ENCODE measurements around the gene MIB2. TPM values are rescaled to one million over a fixed set of nuclear protein-coding genes. Genes with fewer than 3 reads are reported as not detected.
A peak's percentile ranks its signal among the peaks of the same experiment; 100 is the strongest.

MIB2 gene
- total and polyA plus RNA-seq, 7 experiments from 2014 or later, result 23.4 to 129 (median 60.6) TPM

DNA sequence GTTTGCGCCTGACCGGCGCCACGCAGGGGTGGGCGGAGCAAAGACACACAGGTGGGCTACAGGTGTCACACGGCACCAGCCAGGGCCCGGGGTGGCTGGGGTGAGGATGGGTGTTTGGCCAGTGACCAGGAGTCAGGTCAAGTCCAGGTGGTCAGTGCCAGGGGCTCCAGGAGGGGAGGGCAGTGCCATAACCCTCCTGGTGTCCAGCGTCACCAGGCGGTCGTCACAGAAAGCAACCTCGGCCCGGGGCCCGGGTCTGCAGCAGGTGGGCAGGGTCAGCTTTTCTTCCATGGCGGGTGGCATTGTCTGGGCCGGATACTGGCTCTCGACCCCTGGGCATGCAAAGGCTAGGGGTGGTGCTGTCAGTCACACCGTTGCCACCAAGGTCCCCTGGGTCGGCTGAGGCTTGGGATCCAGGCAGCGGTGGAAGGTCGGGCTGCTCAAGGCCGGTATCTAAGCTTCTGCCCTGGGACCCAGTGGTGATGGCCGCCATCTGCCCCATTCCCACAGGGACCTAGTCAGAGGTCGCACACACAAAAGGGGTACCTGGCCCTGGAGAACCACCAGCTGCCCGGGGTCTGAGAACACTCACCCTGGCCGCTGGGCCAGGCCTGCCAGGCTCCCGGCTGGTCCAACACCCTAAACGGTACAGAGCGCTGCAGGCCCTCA is 17.1 kb upstream of the MIB2 start:
- Mint-ChIP-seq H3K4me1 (peaks cover 0 to 13% (median 5%) of the 10 kb centered on the region in 7 donors), H3K36me3 (no peaks in the 10 kb centered on the region), H3K4me3 (peak overlapping the region in 8 of 10 donors; percentile 39 to 90 (median 71)), H3K27ac (peak overlapping the region in 1 of 9 donors; percentile 62), H3K27me3 (peaks cover 0 to 10% (median 0%) of the 10 kb centered on the region in 5 donors), H3K9me3 (no peaks in the 10 kb centered on the region)
- POLR2A ChIA-PET, result interaction anchor here (0.9 to 2.8 kb wide), 2 partner anchors 10 to 16 kb away, joined by 3 to 21 read pairs; partner anchors contain the start of gene MIB2
- Histone ChIP-seq H3K9me3 (ENCODE audit: control insufficient read depth in 2 of 3, low read length in 3 of 3) (no peaks in the 10 kb centered on the region), H3K27me3 (ENCODE audit: control insufficient read depth in 2 of 2, insufficient read depth in 2 of 2, low read length in 2 of 2) (peaks cover 0 to 4% of the 10 kb centered on the region in 2 donors), H3K4me1 (ENCODE audit: control insufficient read depth in 2 of 2, insufficient read depth in 2 of 2, low read length in 2 of 2) (no peaks in the 10 kb centered on the region), H3K4me3 (ENCODE audit: low read length) (no peak overlapping the region), H3K36me3 (ENCODE audit: control insufficient read depth in 2 of 3, insufficient read depth in 3 of 3, low read length in 3 of 3) (no peaks in the 10 kb centered on the region), H3K27ac (ENCODE audit: low read depth, low read length) (no peak overlapping the region)
- CTCF ChIA-PET, result interaction anchor here (1.1 kb wide), 1 partner anchor 16 kb away, joined by 3 read pairs; no protein-coding TSS in a partner anchor
- intact Hi-C loops (cut with micrococcal nuclease), result no loop called here
- ATAC-seq (no peak), DNase-seq (peak in 1 of 9 donors; percentile 8)

DNA sequence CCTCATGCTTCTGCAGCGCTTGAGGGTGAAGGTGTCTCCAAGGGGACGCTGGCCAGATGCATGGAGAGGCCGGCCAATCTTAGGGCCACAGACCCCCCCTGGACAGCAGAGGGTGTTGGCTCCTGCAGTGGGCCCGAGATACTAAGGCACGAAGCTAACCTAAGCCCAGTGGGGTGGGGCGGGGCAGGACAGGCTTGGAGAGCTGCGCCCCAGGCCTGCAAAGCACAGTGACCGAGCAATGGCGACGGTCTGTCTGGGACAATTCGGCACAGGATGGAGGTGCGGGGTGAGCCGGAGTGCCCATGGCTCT is 16.6 kb upstream of the MIB2 start:
- peak overlapping the region in 2 of 9 donors; percentile 56 to 62 for H3K27ac Mint-ChIP-seq
- peak overlapping the region; percentile 60 to 90 (median 76) for H3K4me3 Mint-ChIP-seq
- H3K36me3 ChIP-seq (ENCODE audit: control insufficient read depth in 2 of 3, insufficient read depth in 3 of 3, low read length in 3 of 3), result no peaks in the 10 kb centered on the region
- peaks cover 0 to 4% of the 10 kb centered on the region in 2 donors for H3K27me3 ChIP-seq (ENCODE audit: control insufficient read depth in 2 of 2, insufficient read depth in 2 of 2, low read length in 2 of 2)
- ATAC-seq (no peak), DNase-seq (no peak)
- H3K36me3 Mint-ChIP-seq, result no peaks in the 10 kb centered on the region
- ChIA-PET POLR2A (interaction anchor here (0.9 to 2.8 kb wide), 2 partner anchors 9 to 16 kb away, joined by 3 to 21 read pairs; partner anchors contain the start of gene MIB2), CTCF (interaction anchor here (1.1 kb wide), 1 partner anchor 17 kb away, joined by 3 read pairs; no protein-coding TSS in a partner anchor)
- H3K9me3 Mint-ChIP-seq, result no peaks in the 10 kb centered on the region
- peaks cover 0 to 13% (median 5%) of the 10 kb centered on the region in 7 donors for H3K4me1 Mint-ChIP-seq
- H3K4me1 ChIP-seq (ENCODE audit: control insufficient read depth in 2 of 2, insufficient read depth in 2 of 2, low read length in 2 of 2), result no peaks in the 10 kb centered on the region
- no peak overlapping the region for H3K27ac ChIP-seq (ENCODE audit: low read depth, low read length)
- H3K27me3 Mint-ChIP-seq, result peaks cover 0 to 10% (median 0%) of the 10 kb centered on the region in 5 donors
- intact Hi-C loops (cut with micrococcal nuclease), result loop anchor here (1.0 kb wide), 2 partner anchors 17 to 23 kb away; partner anchors contain the start of gene MIB2 (in 1 of the 2)
- H3K9me3 ChIP-seq (ENCODE audit: control insufficient read depth in 2 of 3, low read length in 3 of 3), result no peaks in the 10 kb centered on the region
- H3K4me3 ChIP-seq (ENCODE audit: low read length), result no peak overlapping the region

DNA sequence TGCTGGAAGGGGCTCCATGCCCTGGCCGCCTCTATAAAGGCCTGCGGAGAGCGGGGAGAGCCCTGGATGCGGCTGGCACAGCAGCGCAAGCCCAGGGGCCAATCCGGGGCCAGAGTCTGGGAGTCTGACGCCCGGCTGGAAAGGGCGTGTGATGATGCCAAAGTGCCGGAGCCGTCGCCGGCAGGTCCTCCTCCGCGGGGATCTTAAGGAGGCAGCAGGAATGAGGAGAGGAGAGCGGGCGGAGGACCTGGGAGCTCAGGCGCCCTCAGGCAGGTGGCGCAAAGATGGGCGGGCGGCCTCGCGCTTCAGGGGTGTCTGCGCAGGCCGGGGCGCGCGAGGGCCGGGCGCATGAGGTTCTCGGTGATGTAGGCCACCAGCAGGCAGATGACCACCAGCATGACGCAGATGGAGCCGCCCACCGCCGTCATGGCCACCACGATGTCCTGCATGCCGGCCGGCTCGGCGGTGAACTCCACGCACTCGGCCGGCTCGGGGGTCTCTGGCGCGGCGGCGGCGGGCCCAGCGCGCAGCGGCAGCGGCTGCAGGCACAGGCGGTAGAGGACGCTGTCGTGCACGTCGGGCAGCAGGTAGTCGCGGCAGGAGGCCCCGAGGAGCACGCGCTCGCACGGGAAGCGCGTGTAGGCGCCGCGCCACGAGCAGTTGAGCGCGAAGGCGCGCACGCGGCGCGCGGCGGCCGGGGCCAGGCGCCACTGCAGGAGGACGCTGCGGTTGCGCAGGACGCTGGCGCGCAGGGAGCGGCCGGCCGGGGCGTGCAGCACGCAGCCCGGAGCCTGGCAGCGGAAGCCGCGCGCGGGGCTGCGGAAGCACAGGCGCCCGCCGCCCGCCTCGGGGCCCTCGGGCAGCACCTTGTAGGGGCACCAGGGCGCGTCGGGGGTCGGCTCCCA is 16.0 kb upstream of the MIB2 start:
- ChIA-PET POLR2A (interaction anchor here (0.9 to 2.8 kb wide), 2 partner anchors 9 to 15 kb away, joined by 3 to 21 read pairs; partner anchors contain the start of gene MIB2), CTCF (interaction anchor here (1.1 kb wide), 1 partner anchor 17 kb away, joined by 3 read pairs; no protein-coding TSS in a partner anchor)
- H3K27ac Mint-ChIP-seq, result peak overlapping the region in 3 of 9 donors; percentile 56 to 80 (median 62)
- intact Hi-C loops (cut with micrococcal nuclease), result loop anchor here (1.0 kb wide), 2 partner anchors 16 to 24 kb away; partner anchors contain the start of gene MIB2 (in 1 of the 2)
- ATAC-seq (peak; percentile 58), DNase-seq (peak in 8 of 9 donors; percentile 20 to 56 (median 50))
- peak overlapping the region; percentile 60 to 90 (median 76) for H3K4me3 Mint-ChIP-seq
- H3K9me3 Mint-ChIP-seq, result no peaks in the 10 kb centered on the region
- H3K36me3 Mint-ChIP-seq, result no peaks in the 10 kb centered on the region
- Histone ChIP-seq H3K9me3 (ENCODE audit: control insufficient read depth in 2 of 3, low read length in 3 of 3) (no peaks in the 10 kb centered on the region), H3K27me3 (ENCODE audit: control insufficient read depth in 2 of 2, insufficient read depth in 2 of 2, low read length in 2 of 2) (peaks cover 0 to 4% of the 10 kb centered on the region in 2 donors), H3K4me3 (ENCODE audit: low read length) (no peak overlapping the region), H3K27ac (ENCODE audit: low read depth, low read length) (no peak overlapping the region), H3K36me3 (ENCODE audit: control insufficient read depth in 2 of 3, insufficient read depth in 3 of 3, low read length in 3 of 3) (no peaks in the 10 kb centered on the region), H3K4me1 (ENCODE audit: control insufficient read depth in 2 of 2, insufficient read depth in 2 of 2, low read length in 2 of 2) (no peaks in the 10 kb centered on the region)
- H3K27me3 Mint-ChIP-seq, result peaks cover 0 to 10% (median 0%) of the 10 kb centered on the region in 5 donors
- H3K4me1 Mint-ChIP-seq, result peaks cover 0 to 13% (median 5%) of the 10 kb centered on the region in 7 donors

DNA sequence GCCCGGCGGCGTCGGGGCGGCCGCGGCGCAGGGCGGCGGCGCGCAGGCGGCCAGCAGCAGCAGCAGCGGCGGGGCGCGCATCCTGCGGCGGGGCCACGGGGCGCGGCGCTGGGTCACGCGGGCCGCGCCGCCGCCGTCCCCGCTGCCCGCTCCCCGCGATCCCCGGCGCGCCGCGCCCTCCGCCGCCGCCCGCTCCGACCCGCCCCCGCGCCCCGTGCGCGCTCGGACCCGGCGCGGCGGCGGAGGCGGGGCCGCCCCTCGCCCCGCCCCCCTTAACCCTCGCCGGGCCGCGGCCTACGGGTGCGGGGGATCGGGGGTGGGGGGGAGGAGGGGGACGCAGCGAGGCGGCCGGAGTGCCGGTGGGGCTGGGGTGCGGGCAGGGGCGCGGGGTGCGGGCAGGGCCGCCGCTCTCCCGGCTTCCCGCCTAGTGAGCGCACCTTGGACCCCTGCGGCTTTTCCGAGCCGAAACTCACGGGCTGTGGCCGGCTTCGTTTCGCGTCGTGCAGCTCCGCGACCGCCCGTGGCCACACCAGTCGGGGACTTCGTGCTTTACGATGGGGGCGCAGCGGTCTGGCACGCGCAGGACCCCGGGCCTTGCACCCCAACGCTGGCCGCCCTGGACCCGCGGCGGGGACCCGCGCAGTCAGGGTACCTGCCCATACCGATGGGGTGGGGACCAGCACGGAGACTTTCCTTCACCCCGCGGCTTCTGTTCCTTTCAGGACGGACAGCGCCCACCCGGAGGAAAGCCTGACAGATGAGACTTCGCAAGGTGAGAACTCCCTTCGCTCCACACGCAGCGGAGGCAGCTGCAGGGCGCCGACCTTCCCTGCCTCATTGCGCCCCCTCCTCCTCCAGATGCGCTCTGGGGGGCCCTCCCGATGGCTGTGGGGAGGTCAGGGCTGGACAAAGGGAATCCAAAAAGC is 15.1 kb upstream of the MIB2 start, which contains the start of gene FNDC10:
Gene FNDC10 (minus strand): TSS at position 201 of the 926 bp plus-strand sequence. CDS start 120 bp downstream, at position 81.
- Histone ChIP-seq H3K36me3 (ENCODE audit: control insufficient read depth in 2 of 3, insufficient read depth in 3 of 3, low read length in 3 of 3) (no peaks in the 10 kb centered on the region), H3K4me1 (ENCODE audit: control insufficient read depth in 2 of 2, insufficient read depth in 2 of 2, low read length in 2 of 2) (no peaks in the 10 kb centered on the region), H3K4me3 (ENCODE audit: low read length) (no peak within 1 kb of the TSS), H3K9me3 (ENCODE audit: control insufficient read depth in 2 of 3, low read length in 3 of 3) (no peaks in the 10 kb centered on the region), H3K27me3 (ENCODE audit: control insufficient read depth in 2 of 2, insufficient read depth in 2 of 2, low read length in 2 of 2) (no peaks in the 10 kb centered on the region), H3K27ac (ENCODE audit: low read depth, low read length) (no peak within 1 kb of the TSS)
- ChIA-PET POLR2A (no interaction called here), CTCF (interaction anchor here (1.0 kb wide), 1 partner anchor 13 kb away, joined by 3 read pairs; no protein-coding TSS in a partner anchor)
- ATAC-seq (peak; percentile 43), DNase-seq (peak in 1 of 9 donors; percentile 50)
- Mint-ChIP-seq H3K27ac (peak within 1 kb of the TSS in 3 of 9 donors; percentile 56 to 80 (median 62)), H3K9me3 (no peaks in the 10 kb centered on the region), H3K27me3 (peaks cover 0 to 10% (median 0%) of the 10 kb centered on the region in 5 donors), H3K36me3 (no peaks in the 10 kb centered on the region), H3K4me3 (peak within 1 kb of the TSS; percentile 60 to 90 (median 76)), H3K4me1 (peaks cover 0 to 13% (median 5%) of the 10 kb centered on the region in 7 donors)
- intact Hi-C loops (cut with micrococcal nuclease), result loop anchor here (1.0 kb wide), 2 partner anchors 15 to 25 kb away; partner anchors contain the start of gene MIB2 (in 1 of the 2)

GRCh38 chr1:1600861-1601563 is 14.3 kb upstream of the MIB2 start:
- H3K9me3 Mint-ChIP-seq, result no peaks in the 10 kb centered on the region
- POLR2A ChIA-PET, result interaction anchor here (2.9 kb wide), 1 partner anchor 13 kb away, joined by 25 read pairs; the partner anchor contains the start of gene MIB2

More at GRCh38 chr1:1600861-1601563, 14.3 kb upstream of the MIB2 start:
- Mint-ChIP-seq H3K4me1 (peaks cover 0 to 13% (median 5%) of the 10 kb centered on the region in 7 donors), H3K27me3 (peaks cover 0 to 10% (median 0%) of the 10 kb centered on the region in 5 donors), H3K4me3 (peak overlapping the region in 9 of 10 donors; percentile 9 to 78 (median 65)), H3K27ac (peak overlapping the region in 1 of 9 donors; percentile 67), H3K36me3 (no peaks in the 10 kb centered on the region)
- Histone ChIP-seq H3K27ac (ENCODE audit: low read depth, low read length) (no peak overlapping the region), H3K9me3 (ENCODE audit: control insufficient read depth in 2 of 3, low read length in 3 of 3) (no peaks in the 10 kb centered on the region), H3K36me3 (ENCODE audit: control insufficient read depth in 2 of 3, insufficient read depth in 3 of 3, low read length in 3 of 3) (no peaks in the 10 kb centered on the region), H3K27me3 (ENCODE audit: control insufficient read depth in 2 of 2, insufficient read depth in 2 of 2, low read length in 2 of 2) (no peaks in the 10 kb centered on the region), H3K4me3 (ENCODE audit: low read length) (no peak overlapping the region), H3K4me1 (ENCODE audit: control insufficient read depth in 2 of 2, insufficient read depth in 2 of 2, low read length in 2 of 2) (no peaks in the 10 kb centered on the region)
- CTCF ChIA-PET, result interaction anchor here (0.5 to 1.0 kb wide), 2 partner anchors 14 to 35 kb away, joined by 3 to 5 read pairs; no protein-coding TSS in a partner anchor
- intact Hi-C loops (cut with micrococcal nuclease), result no loop called here
- ATAC-seq, result no peak
- DNase-seq, result peak in 1 of 9 donors; percentile 7
